Right atrium auricular region (tissue), 2 donors: Measurements from ENCODE around the gene CEP170. TPM values are rescaled to one million over a fixed set of nuclear protein-coding genes. Genes with fewer than 3 reads are reported as not detected.
"Not testable (repeated sequence)": the region's sequence is repeated elsewhere in the genome, so short reads cannot be mapped to it uniquely, and the experiment has no call there.

Experiments
- DNase-seq: peaks from one replicate; pipeline ENCODE4 v3.0.0-alpha.2; 2019; ENCODE audit warnings: low spot score
- H3K27ac ChIP-seq, 2 donors: fragments of 200-600 bp; sonication (generic); 1 replicate in 1 of 2; 2 replicates in 1 of 2; pipeline ENCODE4 v1.5.1; 2016 to 2019
- H3K27me3 ChIP-seq, 2 donors: fragments of 200-600 bp; sonication (generic); one replicate each; pipeline versions ENCODE4 v1.5.1 to v1.6.0; 2017 to 2019
- H3K36me3 ChIP-seq: fragments of 200-600 bp; sonication (generic); one replicate; pipeline ENCODE4 v1.5.1; 2016
- H3K4me1 ChIP-seq, 2 donors: fragments of 200-600 bp; sonication (generic); one replicate each; pipeline versions ENCODE4 v1.5.1 to v1.6.0; 2017 to 2019
- H3K4me3 ChIP-seq, 2 donors: fragments of 200-600 bp; sonication (generic); 1 replicate in 1 of 2; 2 replicates in 1 of 2; pipeline ENCODE4 v1.5.1; 2017 to 2019; ENCODE audit warnings: mild to moderate bottlenecking in 1 of 2, moderate library complexity in 1 of 2
- H3K9me3 ChIP-seq, 2 donors: fragments of 200-600 bp; sonication (generic); one replicate each; pipeline ENCODE4 v1.5.1; 2019
- CTCF ChIP-seq, 2 donors: fragments of 200-600 bp; sonication (generic); IDR thresholded peaks; one replicate each; pipeline ENCODE4 v1.5.1; 2019; ENCODE audit warnings: antibody characterized with exemption in 2 of 2
- total RNA-seq, 2 donors: library from RNA; depleted of rRNA; stranded (reverse); fragments of >200 nt; gene quantifications; one replicate each; pipeline ENCODE4 v1.1.0, GENCODE V29; 2016

Gene CEP170
- total RNA-seq, 2 donors from 2014 or later = 28.4 to 29.1 TPM

- DNase-seq = no peak
- H3K9me3 ChIP-seq = no peaks in the 10 kb centered on the region
Observed at GRCh38 chr1:243179720-243180119, 75.4 kb downstream of the CEP170 start.

GRCh38 chr1:243177792-243178191 lies 77.3 kb downstream of the CEP170 start:
- H3K4me1 ChIP-seq, DNase-seq, H3K27ac ChIP-seq, H3K27me3 ChIP-seq, H3K9me3 ChIP-seq, H3K36me3 ChIP-seq, H3K4me3 ChIP-seq: not testable (repeated sequence)

More at GRCh38 chr1:243179720-243180119, 75.4 kb downstream of the CEP170 start:
- no peak overlapping the region for H3K27ac ChIP-seq
- H3K4me3 ChIP-seq = no peak overlapping the region
- H3K36me3 ChIP-seq = no peaks in the 10 kb centered on the region
- TF ChIP-seq CTCF (IDR thresholded peaks at IDR 0.05) = no peak
- no peaks in the 10 kb centered on the region for H3K27me3 ChIP-seq
- no peaks in the 10 kb centered on the region for H3K4me1 ChIP-seq

- not testable (repeated sequence) for H3K4me1 ChIP-seq, H3K36me3 ChIP-seq, H3K9me3 ChIP-seq, H3K27me3 ChIP-seq, H3K4me3 ChIP-seq, H3K27ac ChIP-seq, DNase-seq
Observed at GRCh38 chr1:243173758-243174369, 81.2 kb downstream of the CEP170 start.

GRCh38 chr1:243164911-243165310 lies 90.2 kb downstream of the CEP170 start:
- not testable (repeated sequence) for H3K9me3 ChIP-seq, H3K27ac ChIP-seq, H3K36me3 ChIP-seq, DNase-seq, H3K27me3 ChIP-seq, H3K4me3 ChIP-seq, H3K4me1 ChIP-seq

GRCh38 chr1:243150906-243151305 lies 104.2 kb downstream of the CEP170 start:
- not testable (repeated sequence) for H3K4me1 ChIP-seq, DNase-seq, H3K9me3 ChIP-seq, H3K27ac ChIP-seq, H3K27me3 ChIP-seq, H3K4me3 ChIP-seq
- peaks cover 10% of the 10 kb centered on the region for H3K36me3 ChIP-seq

GRCh38 chr1:243149120-243149519 lies 106.0 kb downstream of the CEP170 start:
- H3K36me3 ChIP-seq, H3K27me3 ChIP-seq, H3K9me3 ChIP-seq, H3K27ac ChIP-seq, DNase-seq, H3K4me3 ChIP-seq, H3K4me1 ChIP-seq: not testable (repeated sequence)

- not testable (repeated sequence) for H3K36me3 ChIP-seq, H3K4me1 ChIP-seq, H3K9me3 ChIP-seq, H3K27ac ChIP-seq, H3K4me3 ChIP-seq, DNase-seq, H3K27me3 ChIP-seq
Observed at GRCh38 chr1:243147351-243147750, 107.7 kb downstream of the CEP170 start.

GRCh38 chr1:243140498-243140897 lies 114.6 kb downstream of the CEP170 start:
- H3K9me3 ChIP-seq, H3K27me3 ChIP-seq, H3K4me3 ChIP-seq, H3K4me1 ChIP-seq, H3K27ac ChIP-seq, DNase-seq: not testable (repeated sequence)
- H3K36me3 ChIP-seq = peaks cover 25% of the 10 kb centered on the region

- H3K27ac ChIP-seq, H3K36me3 ChIP-seq, DNase-seq, H3K9me3 ChIP-seq, H3K4me1 ChIP-seq, H3K4me3 ChIP-seq, H3K27me3 ChIP-seq: not testable (repeated sequence)
Observed at GRCh38 chr1:243122876-243123409, 132.1 kb downstream of the CEP170 start.

GRCh38 chr1:243121939-243122338 lies 133.1 kb downstream of the CEP170 start:
- H3K4me1 ChIP-seq, H3K27me3 ChIP-seq, H3K9me3 ChIP-seq, H3K36me3 ChIP-seq, H3K27ac ChIP-seq, H3K4me3 ChIP-seq, DNase-seq: not testable (repeated sequence)

GRCh38 chr1:243118601-243119322 lies 136.3 kb downstream of the CEP170 start:
- H3K4me1 ChIP-seq, DNase-seq, H3K36me3 ChIP-seq, H3K9me3 ChIP-seq, H3K4me3 ChIP-seq, H3K27me3 ChIP-seq, H3K27ac ChIP-seq: not testable (repeated sequence)

GRCh38 chr1:243116187-243116586 lies 138.9 kb downstream of the CEP170 start:
- not testable (repeated sequence) for DNase-seq, H3K4me3 ChIP-seq, H3K36me3 ChIP-seq, H3K27me3 ChIP-seq, H3K9me3 ChIP-seq, H3K27ac ChIP-seq, H3K4me1 ChIP-seq

GRCh38 chr1:243114769-243115168 lies 140.3 kb downstream of the CEP170 start:
- DNase-seq = not testable (repeated sequence)

GRCh38 chr1:243114059-243114713 lies 140.9 kb downstream of the CEP170 start:
- H3K27me3 ChIP-seq, H3K4me3 ChIP-seq, DNase-seq, H3K36me3 ChIP-seq, H3K27ac ChIP-seq, H3K9me3 ChIP-seq, H3K4me1 ChIP-seq: not testable (repeated sequence)

More at GRCh38 chr1:243114769-243115168, 140.3 kb downstream of the CEP170 start:
- not testable (repeated sequence) for H3K4me1 ChIP-seq, H3K9me3 ChIP-seq, H3K27me3 ChIP-seq, H3K27ac ChIP-seq, H3K4me3 ChIP-seq, H3K36me3 ChIP-seq
